NCI-H2081 (cell line): ENCODE measurements around the gene FNDC10.
"Not testable (repeated sequence)": the region's sequence is repeated elsewhere in the genome, so short reads cannot be mapped to it uniquely, and the experiment has no call there.

Experiments used
- DNase-seq, 2 experiments: peaks; one replicate each; lab custom pipeline; 2025; lab: John Stamatoyannopoulos, UW

The FNDC10 gene

GRCh38 chr1:1599935-1600860 lies at the start of gene FNDC10:
Gene FNDC10, minus strand, starts transcription at chr1:1600135. Its CDS starts 120 bp downstream, at chr1:1600015.
- no peak for DNase-seq

GRCh38 chr1:1648265-1648664 lies 48.3 kb upstream of the FNDC10 start:
- DNase-seq = not testable (repeated sequence)

- not testable (repeated sequence) for DNase-seq
Measured at GRCh38 chr1:1647567-1648241, 47.8 kb upstream of the FNDC10 start.

GRCh38 chr1:1646326-1646725 lies 46.4 kb upstream of the FNDC10 start:
- not testable (repeated sequence) for DNase-seq

DNA sequence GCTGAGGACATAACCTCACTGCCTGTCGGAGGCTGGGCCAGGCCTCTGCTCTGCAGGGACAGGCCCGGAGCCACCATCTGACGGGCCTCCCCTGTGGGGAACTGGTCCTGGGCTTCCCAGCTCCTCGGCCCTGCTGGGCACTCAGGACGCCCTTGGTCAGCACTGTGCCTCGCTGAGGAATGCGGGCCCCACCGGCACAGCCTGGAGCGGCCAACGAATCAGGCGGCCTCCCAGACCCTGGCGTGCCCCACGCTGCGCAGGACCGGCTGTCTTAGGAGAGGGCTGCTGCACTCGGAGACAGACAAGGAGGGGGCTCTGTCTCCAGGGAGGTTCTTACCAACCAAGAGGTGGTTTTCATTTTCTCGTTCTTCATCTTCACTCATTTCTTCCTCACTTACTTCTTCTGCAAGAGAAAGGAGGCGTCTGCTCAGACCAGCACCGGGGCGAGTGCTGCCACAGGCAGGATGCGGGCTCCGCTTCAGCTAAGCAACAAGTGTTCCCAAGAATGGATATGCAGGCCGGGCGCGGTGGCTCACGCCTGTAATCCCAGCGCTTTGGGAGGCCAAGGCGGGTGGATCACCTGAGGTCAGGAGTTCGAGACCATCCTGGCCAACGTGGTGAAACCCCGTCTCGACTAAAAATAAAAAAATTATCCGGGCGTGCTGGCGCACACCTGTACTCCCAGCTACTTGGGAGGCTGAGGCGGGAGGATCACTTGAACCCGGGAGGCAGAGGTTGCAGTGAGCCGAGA lies 41.0 kb upstream of the FNDC10 start:
- not testable (repeated sequence) for DNase-seq

DNA sequence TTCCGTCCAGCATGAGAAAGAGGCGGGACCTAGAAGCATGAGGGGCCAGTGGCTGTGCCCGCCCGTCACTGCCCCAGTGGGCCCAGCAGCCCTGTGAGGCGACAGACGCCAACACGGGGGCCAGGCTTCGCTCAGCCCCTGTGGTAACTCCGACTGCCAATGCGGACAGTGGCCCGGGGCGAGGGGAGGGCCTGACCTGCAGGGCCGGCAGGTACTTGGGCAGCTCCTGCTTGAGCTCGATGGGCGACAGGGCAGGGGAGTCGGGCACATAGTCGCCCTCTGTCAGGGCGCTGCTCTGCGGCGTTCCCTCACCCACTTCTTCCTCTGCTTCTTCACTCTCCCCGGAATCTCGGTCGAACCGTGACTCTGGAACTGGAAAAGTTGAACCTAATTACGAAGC lies 40.1 kb upstream of the FNDC10 start:
- not testable (repeated sequence) for DNase-seq

DNA sequence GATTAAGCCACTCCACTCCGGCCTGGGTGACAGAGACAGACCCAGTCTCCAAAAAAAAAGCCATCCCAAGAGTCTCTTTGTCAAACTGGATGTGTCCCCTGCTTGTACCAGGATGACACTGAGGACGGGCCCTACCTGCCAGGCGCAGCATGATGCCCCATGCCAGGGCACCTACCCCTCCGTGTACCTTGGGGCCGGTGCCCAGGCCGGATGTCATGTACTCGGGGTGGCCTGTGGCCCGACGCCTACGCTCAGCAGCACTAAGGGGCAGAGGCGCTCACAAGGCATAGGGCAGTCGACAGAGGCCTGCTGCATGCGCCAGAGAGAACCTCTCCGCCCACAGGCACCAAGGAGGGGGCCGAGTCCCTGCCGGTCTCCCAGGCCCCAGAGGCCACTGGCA lies 39.4 kb upstream of the FNDC10 start:
- DNase-seq = not testable (repeated sequence)

DNA sequence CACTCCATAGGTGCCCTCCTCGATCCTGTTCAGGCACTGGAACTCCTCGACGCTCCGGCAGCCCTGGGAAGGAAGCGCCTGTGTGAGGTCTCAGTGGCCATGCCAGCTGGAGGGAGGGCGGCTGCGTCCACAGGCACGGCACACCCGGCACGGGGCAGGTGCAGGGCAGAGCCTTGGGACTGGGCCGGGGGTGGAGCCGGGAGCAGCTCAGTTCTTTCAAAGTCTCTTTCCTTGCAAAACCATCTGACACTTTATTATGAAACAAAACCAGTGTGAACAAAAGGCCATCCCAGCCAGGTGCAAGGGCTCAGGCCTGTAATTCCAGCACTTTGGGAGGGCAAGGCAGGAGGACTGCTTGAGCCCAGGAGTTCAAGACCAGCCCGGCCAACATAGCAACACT lies 38.6 kb upstream of the FNDC10 start:
- not testable (repeated sequence) for DNase-seq

DNA sequence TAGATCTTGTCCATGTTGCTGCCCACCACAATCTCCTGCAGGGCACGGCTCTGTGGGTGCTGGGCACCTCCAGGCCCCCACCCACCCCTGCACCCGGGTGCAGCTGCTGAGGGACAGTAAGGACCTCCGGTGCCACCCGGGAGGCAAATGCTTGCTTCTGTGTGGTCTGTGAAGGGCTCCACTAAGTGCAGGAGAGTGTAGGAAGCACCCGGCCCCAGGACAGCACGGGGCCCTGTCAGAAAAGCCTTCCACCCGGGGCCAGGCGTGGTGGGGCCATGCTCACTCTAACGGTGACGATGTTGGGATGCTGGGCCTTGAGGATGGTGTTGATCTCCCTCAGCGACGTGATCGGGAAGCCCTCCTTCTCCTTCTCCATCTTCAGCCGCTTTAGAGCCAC lies 37.5 kb upstream of the FNDC10 start:
- DNase-seq = not testable (repeated sequence)

- not testable (repeated sequence) for DNase-seq
Measured at GRCh38 chr1:1636621-1637478, 36.9 kb upstream of the FNDC10 start.

- not testable (repeated sequence) for DNase-seq
Measured at GRCh38 chr1:1634613-1635012, 34.7 kb upstream of the FNDC10 start.

DNA sequence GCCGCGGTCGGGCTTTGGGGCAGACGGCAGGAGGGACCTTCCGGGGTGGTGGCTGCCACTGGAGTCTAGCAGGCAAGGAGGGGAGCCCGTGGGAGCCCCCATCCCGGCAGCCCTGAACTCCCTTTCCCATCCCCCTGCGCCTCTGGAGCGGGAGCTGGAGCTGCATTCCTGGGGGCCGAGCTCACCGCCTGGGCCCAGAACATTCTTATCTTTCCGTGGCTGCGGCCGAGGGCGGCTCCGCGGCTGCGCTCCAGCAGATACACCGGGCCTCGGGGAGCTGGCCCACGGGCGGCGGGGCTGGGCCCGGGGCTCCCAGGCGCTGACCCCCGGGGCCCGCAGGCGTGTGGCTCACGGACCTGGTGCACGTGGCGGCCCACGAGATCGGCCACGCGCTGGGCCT lies 33.5 kb upstream of the FNDC10 start:
- DNase-seq = not testable (repeated sequence)

GRCh38 chr1:1631782-1632420 lies 32.0 kb upstream of the FNDC10 start, which contains the start of gene MMP23B:
Gene MMP23B, plus strand, starts transcription at chr1:1632173. Its CDS starts 46 bp downstream, at chr1:1632219.
- DNase-seq = no peak

DNA sequence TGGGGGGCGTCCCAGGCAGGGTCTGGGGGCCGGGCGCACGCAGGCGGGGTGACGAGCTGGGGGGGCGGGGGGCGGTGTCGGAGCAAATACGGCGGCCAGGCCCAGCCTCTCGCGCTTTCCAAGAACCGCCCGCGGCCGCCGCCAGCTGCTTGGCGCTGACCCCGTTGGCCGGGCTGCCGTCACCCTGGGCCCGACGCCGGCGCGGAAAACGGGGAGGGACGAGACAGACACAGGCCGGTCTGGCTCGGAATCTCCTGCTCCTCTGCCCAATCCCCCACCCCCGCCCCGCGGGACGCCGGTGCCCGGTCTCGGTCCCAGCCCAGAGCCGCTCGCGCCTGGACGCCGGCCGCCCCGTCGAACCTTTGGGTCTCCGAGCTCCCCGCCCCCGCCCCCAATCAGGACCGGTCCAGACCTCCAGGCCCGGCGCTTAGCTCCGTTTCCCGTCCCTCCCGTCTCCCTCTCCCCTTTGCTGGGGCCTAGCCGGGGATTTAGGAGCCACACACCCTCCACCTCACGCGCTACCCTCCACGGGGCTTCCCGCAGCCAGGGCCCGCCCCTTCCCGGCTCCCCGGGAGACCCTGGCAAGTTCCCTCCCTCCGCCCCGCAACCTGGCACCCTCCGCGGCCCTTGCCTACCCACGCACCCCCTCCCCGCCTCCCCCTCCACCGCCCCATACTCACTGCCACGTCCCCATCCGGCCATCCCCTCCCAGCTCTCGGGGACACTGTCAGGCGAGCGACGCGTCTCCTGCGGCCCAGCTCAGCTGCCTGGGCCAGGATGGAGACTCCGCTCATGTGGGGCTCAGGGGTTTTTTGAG lies 31.2 kb upstream of the FNDC10 start:
- DNase-seq = no peak

DNA sequence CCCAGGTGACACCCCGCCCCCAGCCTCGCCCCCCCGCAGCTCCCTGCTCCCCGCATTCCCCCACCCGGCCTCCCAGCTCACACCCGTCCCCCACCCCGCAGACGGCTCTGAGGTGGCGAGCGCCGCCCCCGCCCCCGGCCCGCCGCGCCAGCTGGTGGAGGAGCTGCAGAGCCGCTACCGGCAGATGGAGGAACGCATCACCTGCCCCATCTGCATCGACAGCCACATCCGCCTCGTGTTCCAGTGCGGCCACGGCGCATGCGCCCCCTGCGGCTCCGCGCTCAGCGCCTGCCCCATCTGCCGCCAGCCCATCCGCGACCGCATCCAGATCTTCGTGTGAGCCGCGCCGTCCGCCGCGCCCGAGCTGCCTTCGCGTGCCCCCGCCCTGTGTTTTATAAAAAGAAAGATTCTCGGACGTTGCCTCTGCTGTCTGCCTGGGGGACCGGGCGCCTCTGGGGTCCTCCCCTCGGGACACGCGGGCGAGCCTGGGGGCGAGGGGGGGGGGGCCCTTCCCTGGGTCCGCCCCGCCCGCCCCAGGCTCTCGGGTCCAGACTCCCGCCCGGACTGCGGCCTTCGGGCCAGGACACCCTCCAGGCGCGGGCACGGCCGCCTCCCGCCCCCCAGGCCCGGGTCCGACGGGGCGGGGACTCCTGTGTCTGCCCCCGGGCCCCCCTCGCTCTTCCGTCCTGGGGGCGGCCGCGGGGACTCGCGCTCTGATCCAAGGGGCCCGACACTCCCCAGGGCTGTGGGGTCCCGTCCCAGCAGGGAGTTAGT lies 30.4 kb upstream of the FNDC10 start:
- no peak for DNase-seq

DNA sequence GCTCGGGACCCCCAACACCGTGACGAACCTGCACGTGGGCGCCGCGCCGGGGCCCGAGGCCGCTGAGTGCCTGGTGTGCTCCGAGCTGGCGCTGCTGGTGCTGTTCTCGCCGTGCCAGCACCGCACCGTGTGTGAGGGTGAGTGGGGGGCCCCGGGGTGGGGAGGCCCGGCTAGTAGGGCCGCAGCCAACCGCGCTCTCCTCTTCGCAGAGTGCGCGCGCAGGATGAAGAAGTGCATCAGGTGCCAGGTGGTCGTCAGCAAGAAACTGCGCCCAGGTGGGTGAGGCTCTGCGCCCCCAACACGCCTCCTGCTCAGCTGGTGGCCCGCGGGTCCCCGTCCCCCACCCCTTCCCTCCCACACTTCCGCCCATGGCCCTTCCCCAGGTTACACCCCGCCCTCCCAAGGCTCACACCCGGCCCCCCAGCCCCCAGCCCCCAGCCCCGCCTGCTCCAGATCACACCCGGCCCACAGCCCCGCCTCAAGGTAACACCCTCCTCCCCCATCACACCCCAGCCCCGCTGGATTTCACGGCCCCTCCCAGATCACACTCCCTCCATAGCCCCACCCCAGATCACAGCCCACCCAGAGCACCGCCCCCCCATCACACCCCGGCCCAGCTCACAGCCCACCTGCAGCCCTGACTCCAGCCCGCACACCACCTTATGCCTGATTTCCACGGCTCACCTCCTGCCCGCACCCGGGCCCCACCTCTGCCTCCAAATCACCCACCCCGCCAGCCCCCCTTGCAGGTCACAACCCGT lies 29.7 kb upstream of the FNDC10 start:
- DNase-seq = no peak

DNA sequence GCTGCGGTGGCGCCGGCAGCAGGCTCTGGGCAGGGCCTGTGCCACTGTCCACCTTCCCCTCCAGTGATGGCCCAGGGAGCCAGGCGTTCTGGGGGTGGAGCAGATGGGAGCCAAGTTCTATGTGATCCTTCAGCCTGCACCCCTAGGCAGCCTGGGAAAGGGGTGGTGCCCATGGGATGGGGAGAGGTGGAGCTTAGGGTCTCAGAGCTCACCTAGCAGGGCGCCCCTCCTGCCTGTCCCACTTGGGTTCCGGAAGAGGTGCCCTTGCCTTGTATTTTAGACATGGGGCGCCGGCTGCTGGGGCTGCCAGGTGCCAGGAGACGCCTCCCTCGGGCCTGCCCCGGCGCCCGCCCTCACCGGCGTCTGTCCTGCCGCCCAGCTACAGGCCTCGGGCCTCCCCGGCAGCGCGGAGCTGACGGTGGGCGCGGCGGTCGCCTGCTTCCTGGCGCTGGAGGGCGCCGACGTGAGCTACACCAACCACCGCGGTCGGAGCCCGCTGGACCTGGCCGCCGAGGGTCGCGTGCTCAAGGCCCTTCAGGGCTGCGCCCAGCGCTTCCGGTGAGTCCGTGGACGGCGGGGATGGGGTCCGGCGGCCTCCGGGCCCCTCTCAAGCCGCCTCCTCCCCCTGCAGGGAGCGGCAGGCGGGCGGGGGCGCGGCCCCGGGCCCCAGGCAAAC lies 29.0 kb upstream of the FNDC10 start:
- DNase-seq = no peak
